ENCODE measurements around the gene LSM4. TPM values are rescaled to one million over a fixed set of nuclear protein-coding genes. Genes with fewer than 3 reads are reported as not detected.

The LSM4 gene
- total and polyA plus RNA-seq, 2 of the 4 experiments (the other 2 are of a cell fraction) = 44.8 to 118 TPM

DNA sequence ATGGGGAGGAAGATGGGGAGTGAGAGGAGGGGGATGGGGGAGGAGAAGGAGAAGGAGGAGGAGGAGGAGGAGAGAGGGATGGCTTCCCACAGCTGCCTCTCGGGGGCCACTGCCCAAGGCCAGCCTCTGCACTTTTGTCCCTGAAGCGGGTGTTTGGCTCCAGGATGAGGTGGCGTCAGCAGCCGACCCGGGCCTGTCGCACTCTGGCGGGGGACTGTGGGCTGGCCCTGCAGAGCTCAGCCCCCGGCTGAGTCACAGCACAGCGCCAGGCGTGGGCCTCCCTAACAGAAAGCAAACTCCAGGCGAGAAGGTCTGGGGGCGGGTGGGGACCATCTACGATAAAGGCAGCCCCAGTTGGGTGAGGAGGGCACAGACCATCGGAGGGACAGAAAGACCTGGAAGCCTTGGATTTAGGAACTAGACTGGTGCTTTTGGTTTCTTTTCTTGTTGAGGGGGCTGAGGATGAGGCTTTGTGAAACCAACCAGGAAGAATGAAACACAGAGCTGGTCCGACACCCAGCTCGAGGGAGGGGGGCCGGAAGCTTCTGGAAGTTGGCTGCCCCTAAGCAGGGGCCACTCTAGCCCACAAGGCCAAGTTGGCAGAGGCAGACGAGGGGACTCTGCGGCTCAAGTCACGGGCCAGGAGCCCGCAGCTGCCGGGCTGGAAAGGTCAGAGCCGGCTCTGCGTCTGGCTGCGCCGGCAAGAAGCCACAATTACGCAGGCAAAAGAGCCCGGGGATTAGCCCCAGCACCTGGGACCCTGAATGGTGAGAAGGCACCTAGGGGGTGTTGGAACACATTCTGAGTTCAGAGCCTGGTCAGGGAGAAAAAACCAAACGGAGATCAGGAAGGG, 18.2 kb downstream of the LSM4 start (continued):
- TF ChIP-seq MXI1 (IDR thresholded peaks at IDR 0.05; ENCODE audit: borderline replicate concordance, low read depth, low read length) = no peak
- TF ChIP-seq MAZ (IDR thresholded peaks at IDR 0.05; ENCODE audit: borderline replicate concordance, low read depth, low read length) = peak; percentile 82
- peak; percentile 88 for TF ChIP-seq POLR2A (IDR thresholded peaks at IDR 0.05; ENCODE audit: low read depth, low read length)
- no peak for TF ChIP-seq CEBPB (IDR thresholded peaks at IDR 0.05; ENCODE audit: low read depth, low read length)

DNA sequence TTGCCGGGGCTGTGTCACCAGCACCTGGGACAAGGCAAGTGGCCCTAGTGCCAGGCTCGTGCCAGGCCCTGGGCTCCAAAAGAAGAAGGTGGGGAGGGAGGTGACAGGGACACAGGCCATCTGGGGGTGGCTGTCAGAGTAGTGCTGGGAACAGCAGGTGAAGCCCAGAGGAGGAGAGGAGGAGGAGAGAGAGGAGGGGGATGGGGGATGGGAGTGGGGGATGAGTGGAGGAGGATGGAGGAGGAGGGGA, 18.7 kb downstream of the LSM4 start:
- Histone ChIP-seq H3K4me3 (ENCODE audit: insufficient read depth, low read depth, low read length) (no peak overlapping the region), H3K18ac (ENCODE audit: low read depth, low read length) (peak overlapping the region; percentile 97), H3K27ac (ENCODE audit: insufficient read depth, low read length) (peak overlapping the region; percentile 97), H4K91ac (ENCODE audit: insufficient read depth, low read depth, low read length) (peak overlapping the region; percentile 100), H3K9me3 (ENCODE audit: control insufficient read depth, insufficient read depth, low read length) (no peaks in the 10 kb centered on the region), H2AFZ (replicated peaks; ENCODE audit: low read length, poor library complexity) (peak overlapping the region; percentile 92), H2AK9ac (replicated peaks; ENCODE audit: low read depth, low read length, poor library complexity) (peak overlapping the region; percentile 99), H3K56ac (ENCODE audit: extremely low read depth, insufficient read depth, low read length) (peak overlapping the region; percentile 98), H3K4me2 (ENCODE audit: low read depth, low read length) (peak overlapping the region; percentile 93), H3K36me3 (ENCODE audit: control insufficient read depth, insufficient read depth, low read length) (peaks cover 3% of the 10 kb centered on the region), H3K23ac (ENCODE audit: low read depth, low read length) (peak overlapping the region; percentile 83; the same call in 1 of the 2 replicates), H3K79me1 (ENCODE audit: low read depth in 1 of 2, low read length in 2 of 2) (peaks cover 0 to 25% of the 10 kb centered on the region in 2 experiments; a peak in 2 of 4 replicates), H3K4me1 (ENCODE audit: control insufficient read depth, insufficient read depth, low read length) (peaks cover 22% of the 10 kb centered on the region), H4K8ac (ENCODE audit: low read depth in 2 of 2, low read length in 2 of 2) (peak overlapping the region; percentile 83 to 97), H4K20me1 (ENCODE audit: insufficient read depth, low read length) (no peaks in the 10 kb centered on the region), H3K9me1 (ENCODE audit: insufficient read depth, low read length) (peaks cover 16% of the 10 kb centered on the region; the same call in 1 of the 2 replicates), H2BK15ac (ENCODE audit: low read depth, low read length) (peak overlapping the region; percentile 89; the same call in 2 of the 3 replicates), H2BK5ac (ENCODE audit: low read depth, low read length, poor library complexity, severe bottlenecking) (peak overlapping the region; percentile 98), H4K5ac (ENCODE audit: low read depth, low read length) (peak overlapping the region; percentile 94), H3K27me3 (ENCODE audit: control insufficient read depth, insufficient read depth, low read length) (no peaks in the 10 kb centered on the region), H2BK120ac (ENCODE audit: low read depth, low read length) (peak overlapping the region; percentile 93), H3K9ac (ENCODE audit: low read depth, low read length) (peak overlapping the region; percentile 90), H2AK5ac (ENCODE audit: low read depth, low read length) (peak overlapping the region; percentile 99), H3K4ac (ENCODE audit: low read depth, low read length) (peak overlapping the region; percentile 97), H3K14ac (replicated peaks; ENCODE audit: low read depth, low read length) (peak overlapping the region; percentile 58), H2BK20ac (ENCODE audit: low read depth, low read length) (peak overlapping the region; percentile 73)
- no peak for DNase-seq
- no peak for TF ChIP-seq FOS (IDR thresholded peaks at IDR 0.05; ENCODE audit: low read depth, low read length)
- intact Hi-C loops (cut with micrococcal nuclease) = no loop called here
- dilution Hi-C loops (cut with HindIII; ENCODE audit: low sequenced_read_pairs, unreplicated experiment) = no loop called here
- CTCF ChIA-PET = interaction anchor here (1.3 to 2.4 kb wide), 2 partner anchors 25 kb away, joined by 4 to 15 read pairs; no protein-coding TSS in a partner anchor
- no peak for ATAC-seq (ENCODE audit: low read depth)
- POLR2A ChIA-PET (ENCODE audit: unreplicated experiment) = interaction anchor here (0.8 to 1.9 kb wide), 3 partner anchors 12 to 24 kb away, joined by 4 to 11 read pairs (median 5); partner anchors contain the start of gene LSM4
- in situ Hi-C loops (cut with MboI; ENCODE audit: low sequenced_read_pairs) = no loop called here
- BruUV-seq (replicated peaks) = no TSS peak
- 6% methylated on average over 2 of the region's 2 CpGs; no CpG with 5 or more reads in 1 of the 2 experiments for WGBS, 2 experiments (ENCODE audit: extremely low coverage in 2 of 2, insufficient read length in 1 of 2)

All from IMR-90 (cell line).